Activated CD8-positive, alpha-beta memory T cell treated with anti-CD3 and anti-CD28 coated beads for 36 hours (primary cell): Measurements from ENCODE around the gene TMEM117. TPM values are rescaled to one million over a fixed set of nuclear protein-coding genes. Genes with fewer than 3 reads are reported as not detected.
"Not testable (repeated sequence)": the region's sequence is repeated elsewhere in the genome, so short reads cannot be mapped to it uniquely, and the experiment has no call there.

Experiments
- CTCF ChIA-PET: fragments of 350-600 bp; sonication (Branson Sonifier 250); formaldehyde crosslinking; loops from one replicate; lab custom pipeline; 2021; ENCODE audit warnings: antibody characterized with exemption; lab: Charles Lee
- POLR2A ChIA-PET: fragments of 350-600 bp; sonication (Branson Sonifier 250); formaldehyde crosslinking; loops from one replicate; lab custom pipeline; 2021; ENCODE audit warnings: antibody characterized with exemption; lab: Charles Lee
- total RNA-seq, 2 experiments: library from RNA; stranded (reverse); gene quantifications; one replicate each; pipeline ENCODE4 v1.2.3, GENCODE V29; 2021

TMEM117 gene
- total RNA-seq, 2 experiments from 2014 or later: 1.3 to 1.5 TPM

GRCh38 chr12:44379113-44379512 is 543.2 kb downstream of the TMEM117 start:
- POLR2A ChIA-PET, CTCF ChIA-PET: not testable (repeated sequence)

DNA sequence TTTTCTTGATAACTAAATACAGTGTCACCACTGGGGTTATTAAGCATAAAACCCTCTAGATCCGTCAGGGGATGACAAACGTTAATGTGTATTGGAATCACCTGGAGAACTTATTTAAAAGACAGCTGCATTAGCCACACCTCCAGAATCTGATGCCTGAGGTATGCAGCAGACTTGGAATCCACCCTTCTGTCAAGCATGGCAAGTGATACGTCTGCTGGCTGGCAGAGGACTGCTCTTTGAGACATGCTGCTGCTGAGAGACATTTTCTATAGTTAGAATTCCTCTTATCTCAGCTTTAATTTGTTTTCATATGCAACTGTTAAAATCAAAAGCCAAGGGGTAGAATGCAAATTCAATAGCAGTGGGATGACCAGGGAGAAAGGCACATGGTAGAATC is 544.0 kb downstream of the TMEM117 start:
- POLR2A ChIA-PET: no interaction called here
- CTCF ChIA-PET: no interaction called here

GRCh38 chr12:44380861-44381260 is 545.0 kb downstream of the TMEM117 start:
- CTCF ChIA-PET: no interaction called here
- POLR2A ChIA-PET: no interaction called here

GRCh38 chr12:44381341-44381740 is 545.5 kb downstream of the TMEM117 start:
- CTCF ChIA-PET: no interaction called here
- POLR2A ChIA-PET: no interaction called here

GRCh38 chr12:44384136-44384535 is 548.3 kb downstream of the TMEM117 start:
- ChIA-PET POLR2A (no interaction called here), CTCF (no interaction called here)

- ChIA-PET CTCF (no interaction called here), POLR2A (no interaction called here)
Observed at GRCh38 chr12:44385964-44386363, 550.1 kb downstream of the TMEM117 start.

- ChIA-PET CTCF (no interaction called here), POLR2A (no interaction called here)
Observed at GRCh38 chr12:44387581-44387980, 551.7 kb downstream of the TMEM117 start.

GRCh38 chr12:44389038-44389437 is 553.2 kb downstream of the TMEM117 start:
- CTCF ChIA-PET: no interaction called here
- POLR2A ChIA-PET: no interaction called here

DNA sequence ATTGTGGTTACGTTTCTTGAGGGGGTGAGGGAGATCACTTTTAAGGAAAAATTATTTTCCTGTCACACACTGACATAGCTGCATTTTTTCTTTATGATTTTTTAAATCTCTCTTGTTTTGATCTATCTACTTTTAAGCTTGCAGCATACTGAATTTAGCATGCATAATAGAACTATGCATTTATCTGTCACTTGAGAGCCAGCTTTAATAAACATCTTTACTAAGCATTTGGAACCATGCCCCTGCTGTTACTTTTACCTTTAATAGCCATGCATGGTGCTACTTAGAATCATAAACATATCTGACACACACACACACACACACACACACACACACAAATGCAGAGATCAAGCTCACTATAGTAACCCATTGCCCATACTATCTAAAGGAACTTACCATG is 554.0 kb downstream of the TMEM117 start:
- CTCF ChIA-PET: no interaction called here
- POLR2A ChIA-PET: no interaction called here

GRCh38 chr12:44397631-44398030 is 561.8 kb downstream of the TMEM117 start:
- ChIA-PET POLR2A (no interaction called here), CTCF (no interaction called here)

- ChIA-PET POLR2A (no interaction called here), CTCF (no interaction called here)
Observed at GRCh38 chr12:44403185-44403584, 567.3 kb downstream of the TMEM117 start.

- ChIA-PET POLR2A (no interaction called here), CTCF (interaction anchor here (1.0 kb wide), 1 partner anchor 158 kb away, joined by 3 read pairs; no protein-coding TSS in a partner anchor)
Observed at GRCh38 chr12:44405297-44405696, 569.4 kb downstream of the TMEM117 start.

- ChIA-PET CTCF (no interaction called here), POLR2A (no interaction called here)
Observed at GRCh38 chr12:44422559-44422958, 586.7 kb downstream of the TMEM117 start.

- CTCF ChIA-PET: no interaction called here
- POLR2A ChIA-PET: no interaction called here
Observed at GRCh38 chr12:44428825-44429224, 592.9 kb downstream of the TMEM117 start.

DNA sequence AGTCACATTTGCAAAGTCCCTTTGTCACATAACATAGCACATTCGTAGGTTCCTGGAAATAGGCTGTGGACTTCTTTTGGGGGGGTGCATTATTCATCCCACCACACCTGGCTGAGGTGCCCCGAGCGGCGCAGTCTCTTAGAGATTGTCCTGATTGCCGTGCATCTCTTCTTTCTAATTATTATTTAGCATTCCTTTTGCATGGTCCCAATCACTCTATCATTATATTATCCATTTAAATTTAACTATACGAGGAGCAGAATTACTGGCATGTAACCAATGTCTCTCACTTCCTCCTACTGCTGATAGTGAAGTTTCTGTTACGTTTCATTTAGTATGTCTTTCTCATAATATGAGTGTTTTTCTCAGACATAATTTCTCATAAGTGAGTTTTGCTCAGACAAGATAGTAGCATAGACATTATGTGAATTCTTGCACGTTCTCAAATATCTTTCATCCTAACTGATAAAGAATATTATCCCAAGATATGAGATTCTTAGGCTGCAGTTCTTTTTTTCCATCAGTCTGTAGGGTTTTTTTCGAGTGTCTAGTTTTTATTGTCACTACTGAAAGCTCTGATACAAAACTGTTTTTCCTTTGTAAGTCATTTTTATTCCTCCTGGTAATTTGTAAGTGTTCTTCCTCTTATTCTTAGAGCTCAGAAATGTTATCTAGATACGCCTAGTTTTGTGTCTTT is 595.9 kb downstream of the TMEM117 start:
- POLR2A ChIA-PET: no interaction called here
- CTCF ChIA-PET: no interaction called here

DNA sequence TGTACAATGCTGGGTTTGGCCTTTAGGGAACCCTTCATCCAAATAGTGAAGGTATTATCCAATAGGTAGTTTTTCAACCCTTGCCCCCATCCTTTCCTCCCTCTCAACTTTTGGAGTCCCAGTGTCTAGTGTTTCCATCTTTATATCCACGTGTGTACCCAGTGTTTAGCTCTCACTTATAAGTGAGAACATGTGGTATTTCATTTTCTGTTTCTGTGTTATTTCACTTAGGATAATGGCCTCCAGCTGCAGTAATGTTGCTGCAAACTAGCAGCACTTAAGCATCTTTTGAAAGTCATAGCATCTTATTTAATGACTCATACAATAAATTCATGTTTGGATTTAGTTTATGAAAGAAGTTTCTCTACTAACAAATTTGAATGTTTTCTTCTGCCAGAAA is 597.8 kb downstream of the TMEM117 start:
- POLR2A ChIA-PET: interaction anchor here (0.6 kb wide), 1 partner anchor 548 kb away, joined by 3 read pairs; no protein-coding TSS in a partner anchor
- CTCF ChIA-PET: no interaction called here

GRCh38 chr12:44436756-44437155 is 600.9 kb downstream of the TMEM117 start:
- CTCF ChIA-PET: no interaction called here
- POLR2A ChIA-PET: no interaction called here

Other genes starting within 250 kb of the TMEM117 start
- gene PUS7L, start 77.3 kb upstream of the TMEM117 start, total RNA-seq: 10 to 100 TPM; 23.6 to 23.7 TPM
- 10 to 100 TPM; 22.1 to 23.0 TPM for gene IRAK4, start 77.1 kb upstream of the TMEM117 start, total RNA-seq
- gene TWF1, start 29.8 kb upstream of the TMEM117 start, total RNA-seq: 10 to 100 TPM; 30.4 to 34.7 TPM